Measurements from ENCODE around the gene ZNF157.

The ZNF157 gene

GRCh38 chrX:47351706-47352105 is 18.7 kb upstream of the ZNF157 start:
- Histone ChIP-seq H3K36me3 (replicated peaks; ENCODE audit: low read depth, low read length) (no peaks in the 10 kb centered on the region), H3K27me3 (ENCODE audit: low read depth, low read length) (no peaks in the 10 kb centered on the region), H3K4me1 (ENCODE audit: low read length) (no peaks in the 10 kb centered on the region), H3K9me3 (ENCODE audit: insufficient read depth, low read length) (no peaks in the 10 kb centered on the region), H3K27ac (ENCODE audit: low read length) (no peak overlapping the region), H3K9ac (ENCODE audit: low read length) (no peak overlapping the region), H3K4me2 (ENCODE audit: low read length) (no peak overlapping the region), H4K20me1 (ENCODE audit: insufficient read depth, low read length) (no peaks in the 10 kb centered on the region), H3K79me2 (ENCODE audit: low read length) (no peaks in the 10 kb centered on the region), H2AFZ (ENCODE audit: low read depth, low read length) (no peak overlapping the region), H3K4me3 (ENCODE audit: low read length) (no peak overlapping the region)
- TF ChIP-seq EZH2phosphoT487 (IDR thresholded peaks at IDR 0.05; ENCODE audit: low read depth) (no peak), CTCF (IDR thresholded peaks at IDR 0.05; ENCODE audit: low read depth, low read length) (no peak)

GRCh38 chrX:47358387-47359065 is 11.9 kb upstream of the ZNF157 start:
- H3K4me3 ChIP-seq (ENCODE audit: low read length), result no peak overlapping the region
- H2AFZ ChIP-seq (ENCODE audit: low read depth, low read length), result no peak overlapping the region; the same call in 1 of the 2 replicates
- TF ChIP-seq CTCF (IDR thresholded peaks at IDR 0.05; ENCODE audit: low read depth, low read length), result no peak
- no peak for TF ChIP-seq EZH2phosphoT487 (IDR thresholded peaks at IDR 0.05; ENCODE audit: low read depth)
- no peaks in the 10 kb centered on the region for H3K79me2 ChIP-seq (ENCODE audit: low read length)
- no peak overlapping the region for H3K4me2 ChIP-seq (ENCODE audit: low read length)
- H3K36me3 ChIP-seq (replicated peaks; ENCODE audit: low read depth, low read length), result no peaks in the 10 kb centered on the region
- no peaks in the 10 kb centered on the region for H3K9me3 ChIP-seq (ENCODE audit: insufficient read depth, low read length)
- no peak overlapping the region for H3K27ac ChIP-seq (ENCODE audit: low read length)
- no peak overlapping the region for H3K9ac ChIP-seq (ENCODE audit: low read length)
- no peaks in the 10 kb centered on the region for H4K20me1 ChIP-seq (ENCODE audit: insufficient read depth, low read length)
- H3K27me3 ChIP-seq (ENCODE audit: low read depth, low read length), result no peaks in the 10 kb centered on the region
- H3K4me1 ChIP-seq (ENCODE audit: low read length), result peaks cover 8% of the 10 kb centered on the region; the same call in 1 of the 2 replicates

GRCh38 chrX:47360423-47361179 is 9.8 kb upstream of the ZNF157 start:
- Histone ChIP-seq H2AFZ (ENCODE audit: low read depth, low read length) (no peak overlapping the region), H3K27ac (ENCODE audit: low read length) (no peak overlapping the region), H3K9ac (ENCODE audit: low read length) (no peak overlapping the region), H3K4me3 (ENCODE audit: low read length) (no peak overlapping the region), H4K20me1 (ENCODE audit: insufficient read depth, low read length) (no peaks in the 10 kb centered on the region), H3K36me3 (replicated peaks; ENCODE audit: low read depth, low read length) (no peaks in the 10 kb centered on the region), H3K79me2 (ENCODE audit: low read length) (no peaks in the 10 kb centered on the region), H3K4me2 (ENCODE audit: low read length) (no peak overlapping the region), H3K4me1 (ENCODE audit: low read length) (peaks cover 8% of the 10 kb centered on the region; the same call in 1 of the 2 replicates), H3K9me3 (ENCODE audit: insufficient read depth, low read length) (no peaks in the 10 kb centered on the region), H3K27me3 (ENCODE audit: low read depth, low read length) (no peaks in the 10 kb centered on the region)
- TF ChIP-seq EZH2phosphoT487 (IDR thresholded peaks at IDR 0.05; ENCODE audit: low read depth), result no peak
- TF ChIP-seq CTCF (IDR thresholded peaks at IDR 0.05; ENCODE audit: low read depth, low read length), result no peak

Measured in OCI-LY3 (cell line).